ENCODE results near the gene XCL2.

The XCL2 gene

GRCh38 chr1:168518201-168518689, 25.6 kb downstream of the XCL2 start:
- no peak overlapping the region for H3K4me3 Mint-ChIP-seq
- peaks cover 59% of the 10 kb centered on the region for H3K4me1 Mint-ChIP-seq (ENCODE audit: low read depth)

GRCh38 chr1:168514455-168514854, 29.3 kb downstream of the XCL2 start:
- Mint-ChIP-seq H3K4me1 (ENCODE audit: low read depth) (peaks cover 42% of the 10 kb centered on the region), H3K9me3 (no peaks in the 10 kb centered on the region), H3K27ac (no peak overlapping the region), H3K27me3 (no peaks in the 10 kb centered on the region), H3K4me3 (no peak overlapping the region), H3K36me3 (ENCODE audit: low read depth) (no peaks in the 10 kb centered on the region)
- intact Hi-C loops (cut with micrococcal nuclease), result no loop called here

More at GRCh38 chr1:168518201-168518689, 25.6 kb downstream of the XCL2 start:
- intact Hi-C loops (cut with micrococcal nuclease), result loop anchor here (5.0 kb wide), 1 partner anchor 36 kb away; no protein-coding TSS in a partner anchor
- H3K27me3 Mint-ChIP-seq, result no peaks in the 10 kb centered on the region
- no peak overlapping the region for H3K27ac Mint-ChIP-seq
- H3K9me3 Mint-ChIP-seq, result no peaks in the 10 kb centered on the region
- no peaks in the 10 kb centered on the region for H3K36me3 Mint-ChIP-seq (ENCODE audit: low read depth)

- H3K27ac Mint-ChIP-seq, result no peak overlapping the region
- H3K4me3 Mint-ChIP-seq, result no peak overlapping the region
- H3K9me3 Mint-ChIP-seq, result no peaks in the 10 kb centered on the region
- H3K4me1 Mint-ChIP-seq (ENCODE audit: low read depth), result peaks cover 48% of the 10 kb centered on the region
- intact Hi-C loops (cut with micrococcal nuclease), result no loop called here
- no peaks in the 10 kb centered on the region for H3K27me3 Mint-ChIP-seq
- H3K36me3 Mint-ChIP-seq (ENCODE audit: low read depth), result no peaks in the 10 kb centered on the region
Observed at GRCh38 chr1:168513656-168514404, 30.0 kb downstream of the XCL2 start.

GRCh38 chr1:168512864-168513595, 30.8 kb downstream of the XCL2 start:
- Mint-ChIP-seq H3K27me3 (no peaks in the 10 kb centered on the region), H3K4me3 (no peak overlapping the region), H3K27ac (no peak overlapping the region), H3K9me3 (no peaks in the 10 kb centered on the region), H3K36me3 (ENCODE audit: low read depth) (no peaks in the 10 kb centered on the region), H3K4me1 (ENCODE audit: low read depth) (peaks cover 46% of the 10 kb centered on the region)
- intact Hi-C loops (cut with micrococcal nuclease), result no loop called here

- H3K27me3 Mint-ChIP-seq, result no peaks in the 10 kb centered on the region
- no peaks in the 10 kb centered on the region for H3K36me3 Mint-ChIP-seq (ENCODE audit: low read depth)
- peaks cover 56% of the 10 kb centered on the region for H3K4me1 Mint-ChIP-seq (ENCODE audit: low read depth)
- H3K4me3 Mint-ChIP-seq, result no peak overlapping the region
- intact Hi-C loops (cut with micrococcal nuclease), result no loop called here
- no peaks in the 10 kb centered on the region for H3K9me3 Mint-ChIP-seq
- peak overlapping the region; percentile 53 for H3K27ac Mint-ChIP-seq
Observed at GRCh38 chr1:168509875-168510791, 33.7 kb downstream of the XCL2 start.

- intact Hi-C loops (cut with micrococcal nuclease), result no loop called here
- Mint-ChIP-seq H3K4me1 (ENCODE audit: low read depth) (peaks cover 56% of the 10 kb centered on the region), H3K36me3 (ENCODE audit: low read depth) (no peaks in the 10 kb centered on the region), H3K27me3 (no peaks in the 10 kb centered on the region), H3K4me3 (no peak overlapping the region), H3K9me3 (no peaks in the 10 kb centered on the region), H3K27ac (no peak overlapping the region)
Observed at GRCh38 chr1:168509210-168509609, 34.6 kb downstream of the XCL2 start.

GRCh38 chr1:168507828-168508227, 36.0 kb downstream of the XCL2 start:
- Mint-ChIP-seq H3K27ac (peak overlapping the region; percentile 32), H3K4me3 (no peak overlapping the region), H3K27me3 (no peaks in the 10 kb centered on the region), H3K9me3 (no peaks in the 10 kb centered on the region), H3K36me3 (ENCODE audit: low read depth) (no peaks in the 10 kb centered on the region), H3K4me1 (ENCODE audit: low read depth) (peaks cover 63% of the 10 kb centered on the region)
- intact Hi-C loops (cut with micrococcal nuclease), result no loop called here

- Mint-ChIP-seq H3K27me3 (no peaks in the 10 kb centered on the region), H3K36me3 (ENCODE audit: low read depth) (no peaks in the 10 kb centered on the region), H3K27ac (no peak overlapping the region), H3K9me3 (no peaks in the 10 kb centered on the region), H3K4me3 (no peak overlapping the region), H3K4me1 (ENCODE audit: low read depth) (peaks cover 63% of the 10 kb centered on the region)
- intact Hi-C loops (cut with micrococcal nuclease), result no loop called here
Observed at GRCh38 chr1:168507231-168507630, 36.6 kb downstream of the XCL2 start.

GRCh38 chr1:168506204-168506819, 37.5 kb downstream of the XCL2 start:
- intact Hi-C loops (cut with micrococcal nuclease), result no loop called here
- no peaks in the 10 kb centered on the region for H3K9me3 Mint-ChIP-seq
- H3K36me3 Mint-ChIP-seq (ENCODE audit: low read depth), result no peaks in the 10 kb centered on the region
- no peak overlapping the region for H3K4me3 Mint-ChIP-seq
- peaks cover 67% of the 10 kb centered on the region for H3K4me1 Mint-ChIP-seq (ENCODE audit: low read depth)
- no peak overlapping the region for H3K27ac Mint-ChIP-seq
- H3K27me3 Mint-ChIP-seq, result no peaks in the 10 kb centered on the region

GRCh38 chr1:168505006-168505405, 38.8 kb downstream of the XCL2 start:
- Mint-ChIP-seq H3K4me3 (no peak overlapping the region), H3K27me3 (no peaks in the 10 kb centered on the region), H3K36me3 (ENCODE audit: low read depth) (no peaks in the 10 kb centered on the region), H3K4me1 (ENCODE audit: low read depth) (peaks cover 55% of the 10 kb centered on the region), H3K9me3 (no peaks in the 10 kb centered on the region), H3K27ac (peak overlapping the region; percentile 53)
- intact Hi-C loops (cut with micrococcal nuclease), result no loop called here

GRCh38 chr1:168504064-168504837, 39.5 kb downstream of the XCL2 start:
- no peaks in the 10 kb centered on the region for H3K36me3 Mint-ChIP-seq (ENCODE audit: low read depth)
- peak overlapping the region; percentile 53 for H3K27ac Mint-ChIP-seq
- no peaks in the 10 kb centered on the region for H3K27me3 Mint-ChIP-seq
- intact Hi-C loops (cut with micrococcal nuclease), result loop anchor here (5.0 kb wide), 1 partner anchor 37 kb away; no protein-coding TSS in a partner anchor
- H3K4me1 Mint-ChIP-seq (ENCODE audit: low read depth), result peaks cover 51% of the 10 kb centered on the region
- no peaks in the 10 kb centered on the region for H3K9me3 Mint-ChIP-seq
- H3K4me3 Mint-ChIP-seq, result no peak overlapping the region

- no peaks in the 10 kb centered on the region for H3K27me3 Mint-ChIP-seq
- no peaks in the 10 kb centered on the region for H3K36me3 Mint-ChIP-seq (ENCODE audit: low read depth)
- H3K9me3 Mint-ChIP-seq, result no peaks in the 10 kb centered on the region
- peaks cover 23% of the 10 kb centered on the region for H3K4me1 Mint-ChIP-seq (ENCODE audit: low read depth)
- intact Hi-C loops (cut with micrococcal nuclease), result loop anchor here (5.0 kb wide), 1 partner anchor 32 kb away; no protein-coding TSS in a partner anchor
- H3K4me3 Mint-ChIP-seq, result no peak overlapping the region
- no peak overlapping the region for H3K27ac Mint-ChIP-seq
Observed at GRCh38 chr1:168499688-168500049, 44.1 kb downstream of the XCL2 start.

All from dendritic cell treated with granulocyte-macrophage colony-stimulating factor and Interleukin-4, amounts not matched to agents 40 ng/mL and 50 ng/mL, for 4 days (primary cell).